K562 (cell line): ENCODE measurements around the gene ABHD12. TPM values are rescaled to one million over a fixed set of nuclear protein-coding genes. Genes with fewer than 3 reads are reported as not detected.

Experiments used
- ATAC-seq: fragments of 200-7000 bp; cut with Tn5 transposase; 3 replicates; pipeline ENCODE4 v1.9.1; 2020; ENCODE audit warnings: moderate library complexity
- BruUV-seq: library from RNA; stranded (reverse); fragments of 400-500 nt; replicated peaks from 2 replicates; lab custom pipeline; 2021; lab: Mats Ljungman, UMichigan
- CTCF ChIA-PET: fragments of 300-600 bp; formaldehyde crosslinking; extraction: SDS; loops from one replicate; lab custom pipeline; 2021; ENCODE audit warnings: low intra/inter-chr PET ratio; lab: Yijun Ruan, JAX
- POLR2A ChIA-PET: fragments of 300-600, 350-650 bp; sonication (Branson Sonifier 250); formaldehyde crosslinking; extraction: SDS; loops from one replicate; lab custom pipeline; 2021; ENCODE audit warnings: antibody characterized with exemption, inconsistent platforms; lab: Yijun Ruan, JAX
- DNase-seq, 4 experiments: peaks; one replicate each; pipeline versions ENCODE4 v3.0.0 to v3.0.0-alpha.2; 2011 to 2018; ENCODE audit warnings: low spot score in 3 of 4, mixed read lengths in 3 of 4; ENCODE audit errors: extremely low read depth in 1 of 4
- FAIRE-seq: peaks from 2 replicates; lab custom pipeline; 2011; peaks lifted over from hg19 to GRCh38; lab: Jason Lieb, UNC
- H2AFZ ChIP-seq: 2 replicates; pipeline ENCODE4 v1.6.0; 2011; ENCODE audit warnings: low read depth, low read length, control low read depth, inconsistent platforms
- H3K27ac ChIP-seq: fragments of 200-600 bp; 3 replicates; pipeline ENCODE4 v1.8.0; 2011; ENCODE audit warnings: low read depth, mild to moderate bottlenecking, control low read depth, inconsistent platforms, low read length, moderate library complexity, mixed read lengths; ENCODE audit errors: extremely low read depth
- H3K27me3 ChIP-seq, 2 experiments: fragments of 300-600 bp in 1 of 2; 2 replicates in 1 of 2; 3 replicates in 1 of 2; pipeline versions ENCODE4 v1.6.0 to v1.8.0; 2011; ENCODE audit warnings: inconsistent platforms in 2 of 2, low read length in 2 of 2, mild to moderate bottlenecking in 1 of 2, mixed read lengths in 1 of 2, moderate library complexity in 1 of 2; ENCODE audit not compliant: control insufficient read depth in 2 of 2, insufficient read depth in 2 of 2
- H3K36me3 ChIP-seq: fragments of 300-600 bp; 3 replicates; pipeline ENCODE4 v1.8.0; 2011; ENCODE audit warnings: mild to moderate bottlenecking, low read length, inconsistent platforms; ENCODE audit not compliant: control insufficient read depth, insufficient read depth
- H3K4me1 ChIP-seq, 2 experiments: fragments of 200-600 bp in 1 of 2; replicated peaks in 1 of 2; 2 replicates in 1 of 2; 3 replicates in 1 of 2; pipeline versions ENCODE4 v1.5.1 to v1.8.0; 2011; ENCODE audit warnings: inconsistent platforms in 2 of 2, low read length in 2 of 2, mild to moderate bottlenecking in 1 of 2, mixed read lengths in 1 of 2, moderate library complexity in 1 of 2; ENCODE audit not compliant: control insufficient read depth in 2 of 2, insufficient read depth in 2 of 2
- H3K4me2 ChIP-seq: 2 replicates; pipeline ENCODE4 v1.6.1; 2011; ENCODE audit warnings: low read length, control low read depth, inconsistent platforms, mixed read lengths; ENCODE audit not compliant: insufficient read depth
- H3K4me3 ChIP-seq: fragments of 200-600 bp; sonication (generic), shearing (Covaris generic); 2 replicates; pipeline ENCODE4 v1.5.1; 2016; ENCODE audit warnings: control low read depth, inconsistent platforms
- H3K79me2 ChIP-seq: fragments of 200-600 bp; 3 replicates; pipeline ENCODE4 v1.8.0; 2011; ENCODE audit warnings: low read length, inconsistent platforms; ENCODE audit not compliant: control insufficient read depth, insufficient read depth
- H3K9ac ChIP-seq, 2 experiments: 2 replicates each; pipeline versions ENCODE4 v1.6.0 to v1.6.1; 2011; ENCODE audit warnings: low read depth in 2 of 2, low read length in 2 of 2, control low read depth in 1 of 2, inconsistent platforms in 1 of 2, mild to moderate bottlenecking in 1 of 2, mixed read lengths in 1 of 2; ENCODE audit not compliant: insufficient read depth in 1 of 2
- H3K9me1 ChIP-seq: one replicate; pipeline ENCODE4 v1.6.0; 2011; ENCODE audit warnings: inconsistent platforms, mild to moderate bottlenecking, low read length, moderate library complexity; ENCODE audit not compliant: control insufficient read depth, insufficient read depth
- H3K9me3 ChIP-seq: replicated peaks from 2 replicates; pipeline ENCODE4 v1.5.1; 2011; ENCODE audit warnings: low read depth, low read length, inconsistent platforms; ENCODE audit not compliant: control insufficient read depth, insufficient read depth
- H4K20me1 ChIP-seq: replicated peaks from 2 replicates; pipeline ENCODE4 v1.6.1; 2011; ENCODE audit warnings: low read length, inconsistent platforms, mixed read lengths; ENCODE audit not compliant: control insufficient read depth, insufficient read depth
- BACH1 ChIP-seq: fragments of 200-800 bp; sonication (Bioruptor generic); IDR thresholded peaks from 2 replicates; pipeline ENCODE4 v1.6.1; 2016; ENCODE audit warnings: missing genetic modification characterization, missing compliant biosample characterization
- DPF2 ChIP-seq: fragments of 450-650 bp; IDR thresholded peaks from 2 replicates; pipeline ENCODE4 v1.6.1; 2016
- FOXM1 ChIP-seq, 2 experiments: fragments of 450-650 bp in 1 of 2; sonication (generic) in 1 of 2; formaldehyde crosslinking in 1 of 2; IDR thresholded peaks; 2 replicates each; pipeline versions ENCODE4 v1.6.1 to v1.9.0; 2017 to 2022; ENCODE audit warnings: low read depth in 2 of 2, mild to moderate bottlenecking in 2 of 2, missing genetic modification reagents in 1 of 2, moderate library complexity in 1 of 2
- JUN ChIP-seq, 2 experiments: sonication (generic) in 1 of 2; formaldehyde crosslinking in 1 of 2; IDR thresholded peaks; 2 replicates each; pipeline versions ENCODE4 v1.6.1 to v1.8.0; 2012 to 2022; ENCODE audit warnings: borderline replicate concordance in 2 of 2, mild to moderate bottlenecking in 2 of 2, improper control_type of control experiment in 1 of 2, low read depth in 1 of 2, low read length in 1 of 2, missing genetic modification reagents in 1 of 2
- MYC ChIP-seq, 2 experiments: fragments of 250-450 bp in 1 of 2; sonication (Bioruptor Pico) in 1 of 2; IDR thresholded peaks; 2 replicates each; pipeline versions ENCODE4 v1.5.1 to v1.6.1; 2012 to 2021; ENCODE audit warnings: low read depth in 2 of 2, borderline replicate concordance in 1 of 2, improper control_type of control experiment in 1 of 2, low read length in 1 of 2, mild to moderate bottlenecking in 1 of 2, moderate library complexity in 1 of 2
- NCOA1 ChIP-seq: fragments of 450-650 bp; IDR thresholded peaks from 2 replicates; pipeline ENCODE4 v1.6.1; 2016; ENCODE audit warnings: low read depth
- RFX5 ChIP-seq: IDR thresholded peaks from 2 replicates; pipeline ENCODE4 v1.6.1; 2011; ENCODE audit warnings: low read depth, mild to moderate bottlenecking, improper control_type of control experiment, low read length
- TBL1XR1 ChIP-seq, 2 experiments: IDR thresholded peaks; 2 replicates each; pipeline ENCODE4 v1.6.1; 2012; ENCODE audit warnings: improper control_type of control experiment in 2 of 2, low read length in 2 of 2, mild to moderate bottlenecking in 1 of 2
- ZFPM2 ChIP-seq: fragments of 250-450 bp; sonication (Bioruptor Pico); IDR thresholded peaks from 2 replicates; pipeline ENCODE4 v1.5.1; 2022; ENCODE audit warnings: mild to moderate bottlenecking
- ZNF277 ChIP-seq: fragments of 250-450 bp; sonication (Bioruptor Pico); IDR thresholded peaks from 2 replicates; pipeline ENCODE4 v1.8.0; 2022; ENCODE audit warnings: inconsistent platforms, mild to moderate bottlenecking, moderate library complexity, borderline replicate concordance
- WGBS: fragments of 100-300 bp; shearing (Covaris generic); methylation state at CpG from one replicate; pipeline ENCODE4 v1.1.6; 2016; ENCODE audit warnings: low coverage, mixed read lengths; ENCODE audit not compliant: insufficient coverage; ENCODE audit errors: missing lambda C conversion rate; 5-methylcytosine and 5-hydroxymethylcytosine counted together
- in situ Hi-C: fragments of 300-500 bp; cut with MboI; formaldehyde crosslinking; loops from 4 replicates; pipeline ENCODE4 v1.15.0; 2018; ENCODE audit warnings: inconsistent platforms, mixed read lengths
- intact Hi-C: fragments of 100-400 bp; cut with micrococcal nuclease; formaldehyde crosslinking; loops from 2 replicates; pipeline ENCODE4 v1.14.2; 2022
- polyA plus RNA-seq, 8 experiments: library from polyadenylated mRNA; depleted of rRNA in 4 of 8; stranded (reverse) in 5 of 8; unstranded in 3 of 8; fragments of >200 nt; fragmentation: Nextera tagmentation in 2 of 8; fragmentation: Illumina TruSeq in 1 of 8; extraction: Ambion mirVana in 2 of 8; extraction: Trizol in 1 of 8; gene quantifications; 2 replicates each; pipeline versions ENCODE4 v1.2.1 to v1.2.3, GENCODE V29; 2011 to 2014; ENCODE audit warnings: inconsistent platforms in 1 of 8, missing spikeins in 1 of 8
- total RNA-seq, 7 experiments: library from RNA; depleted of rRNA in 6 of 7; stranded (reverse); fragments of >200 nt in 6 of 7; fragmentation: Illumina TruSeq in 2 of 7; extraction: Trizol in 2 of 7; gene quantifications; 2 replicates each; pipeline versions ENCODE4 v1.2.1 to v1.2.3, GENCODE V29; 2011 to 2021; ENCODE audit warnings: low replicate concordance in 1 of 7
- TF ChIP-seq, protein P1 (sequence below): sonication (generic); formaldehyde crosslinking; IDR thresholded peaks from 2 replicates; pipeline ENCODE4 v1.9.0; 2022; ENCODE audit warnings: mild to moderate bottlenecking, missing genetic modification reagents

The ABHD12 gene
- total and polyA plus RNA-seq, 9 of the 15 experiments (the other 6 are each of a cell fraction or from before 2014, with no cell fraction given): 0.65 to 15.6 (median 9.1) TPM

- TF ChIP-seq ZFPM2 (CRISPR knock-in tag) (no peak), NCOA1 (no peak), JUN (IDR thresholded peaks at IDR 0.05; ENCODE audit: borderline replicate concordance, low read depth, low read length) (no peak), JUN (CRISPR knock-in tag; IDR thresholded peaks at IDR 0.05; ENCODE audit: borderline replicate concordance) (no peak), MYC (IDR thresholded peaks at IDR 0.05; ENCODE audit: low read depth, low read length) (no peak), MYC (CRISPR knock-in tag; IDR thresholded peaks at IDR 0.05; ENCODE audit: borderline replicate concordance, low read depth) (no peak), RFX5 (no peak), DPF2 (no peak), FOXM1 (IDR thresholded peaks at IDR 0.05; ENCODE audit: low read depth) (no peak), FOXM1 (CRISPR knock-in tag; IDR thresholded peaks at IDR 0.05; ENCODE audit: low read depth) (no peak), BACH1 (no peak), ZNF277 (CRISPR knock-in tag) (no peak), TBL1XR1 (IDR thresholded peaks at IDR 0.05; ENCODE audit: low read length in 2 of 2) (no peak)
- TF ChIP-seq, protein P1, sequence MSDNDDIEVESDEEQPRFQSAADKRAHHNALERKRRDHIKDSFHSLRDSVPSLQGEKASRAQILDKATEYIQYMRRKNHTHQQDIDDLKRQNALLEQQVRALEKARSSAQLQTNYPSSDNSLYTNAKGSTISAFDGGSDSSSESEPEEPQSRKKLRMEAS (CRISPR knock-in tag): no peak
- TF ChIP-seq, all 486 proteins: peak for 0
- H3K4me3 ChIP-seq: no peak overlapping the region
- H3K9me1 ChIP-seq: no peaks in the 10 kb centered on the region
- H3K27ac ChIP-seq: no peak overlapping the region
- no peak for ATAC-seq
- no peak for FAIRE-seq
- H3K4me1 ChIP-seq: no peaks in the 10 kb centered on the region; a peak in 1 of 5 replicates
- intact Hi-C loops: no loop called here
- ChIA-PET POLR2A (interaction anchor here (0.7 kb wide), 1 partner anchor 257 kb away, joined by 3 read pairs; no protein-coding TSS in a partner anchor), CTCF (no interaction called here)
- H2AFZ ChIP-seq: no peak overlapping the region
- DNase-seq: no peak
- in situ Hi-C loops: no loop called here
- WGBS: 87% methylated on average over 11 of the region's 12 CpGs
- no peaks in the 10 kb centered on the region for H3K79me2 ChIP-seq
- peaks cover 14% of the 10 kb centered on the region; the same call in 2 of the 3 replicates for H3K36me3 ChIP-seq
- no peaks in the 10 kb centered on the region for H3K27me3 ChIP-seq
- no peak overlapping the region; a peak in 1 of 4 replicates for H3K9ac ChIP-seq
- no peak overlapping the region for H3K4me2 ChIP-seq
- H3K9me3 ChIP-seq: no peaks in the 10 kb centered on the region
- BruUV-seq: no TSS peak
- no peaks in the 10 kb centered on the region; the same call in 1 of the 2 replicates for H4K20me1 ChIP-seq
Observed at GRCh38 chr20:25323496-25324246, 67.0 kb downstream of the ABHD12 start.
